LNCaP clone FGC (cell line): ENCODE data around the gene MS4A6E.

ENCODE experiments used
- DNase-seq: peaks from one replicate; pipeline ENCODE4 v3.0.0-alpha.2; 2011; ENCODE audit warnings: low read depth
- H3K4me3 ChIP-seq: 2 replicates; pipeline ENCODE4 v1.5.1; 2011; ENCODE audit warnings: mild to moderate bottlenecking, low read depth, low read length, control low read depth
- CTCF ChIP-seq: IDR thresholded peaks from 2 replicates; pipeline ENCODE4 v1.5.1; 2012; ENCODE audit warnings: mild to moderate bottlenecking; ENCODE audit not compliant: control insufficient read depth, insufficient read depth; ENCODE audit errors: extremely low read depth

The MS4A6E gene

GRCh38 chr11:60347084-60347797 lies 20.2 kb downstream of the MS4A6E start:
- no peak for TF ChIP-seq CTCF
- no peak for DNase-seq

GRCh38 chr11:60348116-60348515 lies 21.1 kb downstream of the MS4A6E start:
- no peak for DNase-seq

More at GRCh38 chr11:60347084-60347797, 20.2 kb downstream of the MS4A6E start:
- no peak overlapping the region for H3K4me3 ChIP-seq

GRCh38 chr11:60349990-60350389 lies 22.9 kb downstream of the MS4A6E start:
- no peak for DNase-seq
- H3K4me3 ChIP-seq, result no peak overlapping the region
- TF ChIP-seq CTCF, result no peak

More at GRCh38 chr11:60348116-60348515, 21.1 kb downstream of the MS4A6E start:
- TF ChIP-seq CTCF, result peak; percentile 31; the same call in 1 of the 2 replicates
- H3K4me3 ChIP-seq, result no peak overlapping the region

DNA sequence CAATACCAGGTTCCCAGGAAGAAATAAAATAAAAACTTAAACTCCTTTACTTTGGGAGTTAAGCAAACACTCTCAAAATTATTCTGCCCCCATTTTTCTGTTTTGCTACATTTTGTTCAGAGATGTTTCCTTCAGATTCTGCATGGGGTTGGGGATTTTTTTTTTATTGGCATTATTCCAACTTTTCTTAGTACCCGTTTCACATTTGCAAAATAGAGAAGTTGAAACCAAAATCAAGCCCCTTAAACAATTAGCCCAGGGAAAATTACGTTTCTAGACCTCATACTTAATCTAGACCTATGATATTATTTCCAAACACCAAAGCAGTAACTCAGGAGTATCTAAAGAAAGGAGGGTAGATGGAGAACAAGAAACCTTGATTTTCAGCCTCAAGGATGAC lies 30.7 kb downstream of the MS4A6E start:
- H3K4me3 ChIP-seq, result no peak overlapping the region
- no peak for DNase-seq
- TF ChIP-seq CTCF, result no peak

- TF ChIP-seq CTCF, result no peak
- H3K4me3 ChIP-seq, result no peak overlapping the region
- no peak for DNase-seq
These were observed 33.6 kb downstream of the MS4A6E start for GRCh38 chr11:60360621-60361020.

GRCh38 chr11:60362241-60362640 lies 35.2 kb downstream of the MS4A6E start:
- no peak overlapping the region for H3K4me3 ChIP-seq
- DNase-seq, result no peak
- TF ChIP-seq CTCF, result no peak
